Superior temporal gyrus (tissue), 1 donor: ENCODE results near the gene COL18A1.
A peak's percentile ranks its signal among the peaks of the same experiment; 100 is the strongest.

ENCODE experiments used
- DNase-seq: peaks from one replicate; pipeline ENCODE4 v3.0.0-alpha.2; 2016; ENCODE audit errors: extremely low spot score

The COL18A1 gene

DNA sequence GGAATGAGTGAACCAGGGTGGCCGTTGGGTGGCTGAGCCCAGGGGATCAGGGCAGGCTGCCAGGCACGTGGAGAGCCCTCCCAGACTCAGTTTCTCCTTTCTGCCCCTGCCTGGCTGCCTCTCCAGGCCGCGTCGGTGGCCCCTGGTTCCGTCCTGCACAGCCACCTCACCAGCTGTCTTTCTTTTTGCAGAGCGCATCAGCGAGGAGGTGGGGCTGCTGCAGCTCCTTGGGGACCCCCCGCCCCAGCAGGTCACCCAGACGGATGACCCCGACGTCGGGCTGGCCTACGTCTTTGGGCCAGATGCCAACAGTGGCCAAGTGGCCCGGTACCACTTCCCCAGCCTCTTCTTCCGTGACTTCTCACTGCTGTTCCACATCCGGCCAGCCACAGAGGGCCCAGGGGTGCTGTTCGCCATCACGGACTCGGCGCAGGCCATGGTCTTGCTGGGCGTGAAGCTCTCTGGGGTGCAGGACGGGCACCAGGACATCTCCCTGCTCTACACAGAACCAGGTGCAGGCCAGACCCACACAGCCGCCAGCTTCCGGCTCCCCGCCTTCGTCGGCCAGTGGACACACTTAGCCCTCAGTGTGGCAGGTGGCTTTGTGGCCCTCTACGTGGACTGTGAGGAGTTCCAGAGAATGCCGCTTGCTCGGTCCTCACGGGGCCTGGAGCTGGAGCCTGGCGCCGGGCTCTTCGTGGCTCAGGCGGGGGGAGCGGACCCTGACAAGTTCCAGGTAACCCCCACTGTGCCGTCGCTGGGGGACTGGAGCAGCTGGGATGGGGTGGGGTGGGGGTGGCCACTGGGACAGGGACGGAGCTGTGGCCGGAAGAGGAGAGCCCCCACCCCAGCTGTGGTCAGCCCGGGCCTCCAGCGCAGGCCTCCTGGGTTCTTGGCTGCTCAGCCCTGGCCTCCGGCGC is 63.3 kb downstream of the COL18A1 start:
- DNase-seq: no peak

DNA sequence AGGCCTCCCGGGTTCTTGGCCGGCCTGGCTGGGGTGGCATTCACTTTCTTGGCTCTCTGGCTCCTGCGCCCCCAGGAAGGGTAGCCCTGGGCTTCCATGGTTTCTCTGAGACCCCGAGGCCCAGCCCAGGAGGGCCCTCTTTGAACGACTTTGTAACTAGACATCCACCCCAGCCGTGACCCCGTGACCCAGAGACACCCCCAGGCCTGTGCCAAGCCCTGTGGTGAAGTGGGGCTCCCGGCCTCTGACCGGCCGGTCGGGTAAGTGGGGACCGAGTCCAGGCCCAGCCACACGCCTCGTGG is 64.0 kb downstream of the COL18A1 start:
- DNase-seq: no peak

DNA sequence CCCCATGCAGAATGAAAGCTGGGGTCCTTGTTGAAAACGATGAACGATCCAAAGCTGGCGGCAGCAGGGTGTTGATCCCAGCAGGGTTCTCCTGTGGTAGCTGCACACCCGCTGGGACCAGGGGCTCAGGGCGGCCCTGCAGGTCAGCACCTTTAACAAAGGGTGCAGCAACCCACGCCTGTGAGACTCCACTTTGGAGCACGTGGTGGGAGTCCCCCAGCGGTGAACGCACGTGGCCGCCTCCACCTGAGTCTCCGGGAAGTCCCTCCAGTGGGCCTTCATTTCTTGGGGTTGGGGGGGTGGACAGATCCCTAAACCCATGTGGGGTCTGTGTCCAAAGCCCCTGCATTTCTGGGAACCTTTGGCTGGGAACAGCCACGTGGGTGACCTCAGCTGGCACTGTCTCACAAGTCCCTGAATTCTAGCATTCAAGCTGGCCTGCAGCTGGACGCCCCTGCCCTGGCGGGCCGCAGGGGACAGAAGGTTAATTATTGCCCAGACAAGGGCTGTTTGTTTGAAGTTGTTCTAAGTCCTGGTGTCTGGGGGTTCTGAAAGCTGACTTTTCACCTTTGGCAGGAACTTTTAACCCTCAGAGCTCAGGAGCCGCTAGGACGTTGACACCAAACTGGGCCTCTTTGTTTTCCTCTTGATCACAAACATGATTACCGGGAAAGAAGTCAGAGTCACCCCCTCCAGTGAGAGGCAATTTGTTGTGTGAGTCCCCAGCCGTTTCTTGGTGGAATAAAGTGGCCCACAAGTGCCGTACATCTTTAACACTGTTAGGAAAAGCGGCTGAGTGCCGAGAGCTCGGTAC is 64.5 kb downstream of the COL18A1 start:
- DNase-seq: peak; percentile 86

DNA sequence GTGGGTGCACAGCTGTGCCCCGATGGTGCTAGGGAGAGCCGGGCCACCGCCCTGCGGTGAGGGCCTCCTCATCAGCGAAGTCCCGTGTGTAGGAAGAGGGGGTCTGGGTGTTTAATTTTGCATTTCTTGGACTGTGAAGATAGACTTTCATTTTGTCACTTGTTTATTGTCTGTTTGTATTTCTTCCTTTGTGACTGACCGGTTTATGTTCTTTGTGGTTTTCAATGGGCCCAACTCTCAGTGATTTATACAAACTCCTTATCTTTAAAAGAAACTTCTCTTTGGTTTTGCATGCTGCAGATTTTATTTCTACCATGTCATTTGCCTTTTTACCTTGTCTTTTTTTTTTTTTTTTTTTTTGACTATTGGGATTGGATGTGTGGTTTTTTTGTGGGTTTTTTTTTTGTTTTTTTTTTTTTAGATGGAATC is 65.1 kb downstream of the COL18A1 start:
- DNase-seq: peak; percentile 28

DNA sequence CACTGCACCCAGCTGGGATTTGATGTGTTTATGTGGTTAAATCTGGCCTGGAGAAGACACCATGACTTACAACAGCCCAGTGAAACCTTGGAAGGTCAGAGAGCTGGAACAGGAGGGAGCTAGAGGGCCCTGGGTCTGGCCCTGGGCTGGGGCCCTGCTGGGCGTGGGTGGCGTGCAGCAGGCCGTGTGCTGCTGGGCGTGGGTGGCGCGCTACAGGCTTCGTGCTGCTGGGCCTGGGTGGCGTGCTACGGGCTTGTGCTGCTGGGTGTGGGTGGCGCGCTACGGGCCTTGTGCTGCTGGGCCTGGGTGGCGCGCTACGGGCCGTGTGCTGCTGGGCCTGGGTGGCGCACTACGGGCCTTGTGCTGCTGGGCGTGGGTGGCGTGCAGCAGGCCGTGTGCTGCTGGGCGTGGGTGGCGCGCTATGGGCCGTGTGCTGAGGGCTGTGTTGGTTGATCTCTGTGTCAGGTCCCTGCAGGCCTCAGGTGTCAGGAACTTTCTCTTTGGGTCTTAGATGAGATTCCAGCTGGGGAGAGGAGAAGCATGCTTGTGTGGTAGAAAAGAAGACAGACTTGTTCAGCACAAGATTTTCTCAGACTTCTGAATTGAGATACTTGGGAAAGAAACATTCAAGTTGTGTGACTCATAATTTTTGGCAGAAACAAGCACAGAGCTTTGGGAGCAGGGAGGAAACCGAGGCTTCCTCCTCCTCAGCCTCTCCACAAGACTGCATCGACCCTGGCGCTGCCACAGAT is 66.0 kb downstream of the COL18A1 start:
- peak; percentile 44 for DNase-seq

DNA sequence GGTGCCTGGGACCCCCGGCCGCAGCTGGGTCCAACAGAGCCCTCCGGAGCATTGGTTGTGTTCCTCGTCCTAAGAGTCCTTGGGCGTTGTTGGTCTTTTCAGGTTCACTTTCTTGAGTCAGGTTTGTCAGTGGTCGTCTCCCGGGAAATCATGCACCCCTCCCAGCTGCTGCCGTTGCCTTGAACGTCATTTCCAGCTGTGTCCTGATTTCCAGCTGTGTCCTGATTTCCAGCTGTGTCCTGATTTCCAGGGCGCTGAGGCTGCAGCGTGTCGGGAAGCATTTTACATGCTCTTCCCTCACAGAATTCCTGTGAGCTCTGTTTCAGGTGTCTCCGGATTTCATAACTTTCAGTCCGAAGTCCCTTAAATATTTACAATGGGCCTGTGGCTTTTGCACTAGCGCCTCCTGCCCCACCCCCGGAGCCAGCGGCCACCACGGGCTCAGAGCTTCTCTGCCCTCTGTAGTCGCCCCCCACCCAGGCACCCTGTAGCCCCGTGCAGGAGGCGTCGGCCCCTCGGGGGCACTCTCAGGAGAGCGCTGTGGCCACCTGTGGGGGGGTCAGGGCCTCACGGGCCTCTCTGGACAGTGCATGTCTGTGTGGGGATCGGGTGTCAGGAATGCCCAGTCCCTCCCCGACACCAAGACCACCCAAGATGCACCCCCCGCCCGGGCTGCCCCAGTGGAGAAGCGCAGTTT is 66.7 kb downstream of the COL18A1 start:
- DNase-seq: no peak

DNA sequence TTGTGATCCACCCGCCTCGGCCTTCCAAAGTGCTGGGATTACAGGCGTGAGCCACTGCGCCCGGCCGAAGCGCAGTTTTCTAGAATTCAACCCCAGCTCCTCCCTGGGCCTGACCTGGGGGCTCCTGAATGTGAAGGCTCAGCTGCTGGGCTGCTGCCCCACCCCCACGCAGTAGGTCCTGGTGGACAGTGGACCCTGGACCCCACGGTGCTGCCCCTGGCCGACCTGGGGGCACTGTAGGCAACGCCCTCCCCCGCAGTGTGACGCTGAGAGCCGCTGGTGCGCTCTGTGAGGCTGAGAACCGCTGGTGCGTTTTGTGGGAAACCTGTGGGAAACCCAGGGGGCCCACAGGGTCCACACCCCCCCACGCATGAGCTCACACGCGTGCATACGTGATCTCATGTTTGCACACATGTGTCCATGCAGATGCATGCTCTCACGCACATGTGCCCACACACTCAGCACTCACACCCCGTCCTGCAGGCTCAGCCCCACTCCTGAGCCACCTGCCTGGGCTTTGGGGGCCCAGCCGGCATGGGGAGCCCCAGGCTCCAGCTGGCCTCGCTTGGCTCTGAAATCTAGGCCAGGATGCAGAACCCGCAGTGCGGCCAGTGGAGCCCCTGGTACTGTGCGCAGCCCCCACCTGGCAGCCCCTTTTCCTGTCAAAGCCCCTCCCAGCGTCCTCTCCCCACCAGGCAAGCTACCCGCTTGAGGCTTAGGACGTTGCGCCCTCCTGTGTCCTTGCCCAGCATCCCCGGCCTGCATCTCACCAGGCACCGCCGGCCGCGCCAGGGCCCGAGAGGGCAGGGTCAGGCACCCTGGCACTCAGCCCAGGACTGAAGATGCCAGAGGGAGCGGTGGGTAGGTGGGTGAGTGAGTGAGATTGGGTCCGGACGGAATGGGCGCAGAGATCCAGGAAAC is 67.7 kb downstream of the COL18A1 start:
- no peak for DNase-seq

DNA sequence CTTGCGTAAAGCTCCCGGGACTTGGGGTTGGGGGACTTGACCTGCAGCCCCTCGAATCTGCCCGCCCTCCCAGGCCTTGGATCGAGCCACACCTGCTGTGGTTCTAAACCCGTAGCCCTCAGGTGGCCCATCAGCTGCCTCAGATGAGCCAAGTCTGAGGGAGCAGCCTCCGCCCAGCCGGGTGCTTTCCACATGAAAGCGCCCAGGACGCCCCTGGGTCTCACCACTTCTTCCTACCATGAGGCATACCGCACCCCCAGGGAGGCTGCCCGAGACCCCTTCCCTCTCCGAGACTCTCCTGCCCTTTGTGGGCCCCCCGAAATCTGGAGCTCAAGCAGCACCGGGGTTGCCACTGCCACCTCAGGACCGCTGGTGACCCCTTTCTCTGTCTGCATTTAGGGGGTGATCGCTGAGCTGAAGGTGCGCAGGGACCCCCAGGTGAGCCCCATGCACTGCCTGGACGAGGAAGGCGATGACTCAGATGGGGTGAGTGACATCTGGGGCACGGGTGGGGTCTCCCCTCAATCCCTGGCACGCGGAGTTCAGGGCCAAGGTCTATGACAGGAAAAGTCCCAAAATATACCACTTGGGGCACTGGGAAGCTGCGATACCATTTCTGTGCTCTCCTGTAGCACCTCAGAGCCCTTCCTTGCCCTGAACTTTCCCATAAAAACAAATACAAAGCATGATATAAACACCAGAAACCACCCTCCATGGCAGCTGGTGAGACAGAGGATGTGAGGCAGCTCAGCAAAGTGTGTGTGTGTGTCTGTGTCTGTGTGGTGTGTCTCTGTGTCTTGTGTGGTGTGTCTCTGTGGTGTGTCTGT is 68.7 kb downstream of the COL18A1 start:
- no peak for DNase-seq

DNA sequence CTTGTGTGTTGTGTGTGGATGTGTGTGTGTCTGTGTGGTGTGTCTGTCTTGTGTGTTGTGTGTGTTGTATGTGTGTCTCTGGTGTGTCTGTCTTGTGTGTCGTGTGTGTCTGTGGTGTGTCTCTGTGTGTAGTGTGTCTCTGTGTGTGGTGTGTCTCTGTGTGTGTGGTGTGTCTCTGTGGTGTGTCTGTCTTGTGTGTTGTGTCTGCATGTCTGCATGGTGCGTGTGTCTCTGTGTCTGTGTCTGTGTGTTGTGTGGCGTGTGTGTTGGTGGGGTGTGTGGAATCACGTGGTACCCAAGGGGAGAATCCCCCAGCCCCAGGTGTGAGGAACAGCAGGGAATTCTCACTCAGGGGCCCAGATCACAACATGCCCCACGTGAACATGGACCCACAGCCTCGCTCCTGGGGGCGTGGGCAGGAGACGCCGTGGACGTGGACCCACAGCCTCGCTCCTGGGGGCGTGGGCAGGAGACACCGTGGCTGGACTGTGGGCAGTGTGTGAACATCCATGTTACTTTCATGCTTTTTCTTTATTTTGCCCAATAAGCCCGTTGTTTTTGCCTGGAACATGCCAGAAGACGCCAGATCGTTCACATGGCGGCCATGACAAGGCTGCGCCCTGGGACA is 69.5 kb downstream of the COL18A1 start:
- DNase-seq: no peak

DNA sequence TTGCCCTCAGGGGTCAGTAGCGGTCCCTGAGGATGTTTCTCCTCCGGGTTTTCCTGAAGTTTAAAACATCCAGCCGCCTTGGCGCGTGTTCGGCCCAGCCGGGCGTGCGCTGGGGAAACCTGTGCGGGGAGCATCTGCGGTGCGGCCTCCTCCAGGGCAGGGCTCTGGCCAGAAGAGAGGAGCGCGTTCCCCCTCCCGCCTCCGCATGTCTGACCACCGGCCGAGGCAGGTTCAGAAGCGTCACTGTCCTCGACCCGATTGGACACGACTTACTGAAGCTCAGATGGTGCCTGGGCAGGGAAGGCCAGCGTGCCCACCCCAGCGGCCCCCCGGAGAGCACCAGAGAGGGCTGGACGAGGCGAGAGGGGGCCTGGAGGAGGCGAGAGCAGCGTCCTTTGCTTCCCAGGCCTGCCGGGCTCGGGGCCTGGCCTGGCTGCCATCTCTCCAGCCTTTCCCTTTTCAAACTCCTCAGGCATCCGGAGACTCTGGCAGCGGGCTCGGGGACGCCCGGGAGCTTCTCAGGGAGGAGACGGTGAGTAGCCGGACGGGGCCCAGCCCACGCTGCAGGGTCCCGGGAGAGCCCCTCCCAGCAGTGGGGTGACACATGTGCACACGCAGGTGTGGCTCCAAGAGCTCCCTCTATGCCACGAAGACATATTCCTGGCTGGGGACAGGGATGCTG is 70.2 kb downstream of the COL18A1 start:
- DNase-seq: no peak

DNA sequence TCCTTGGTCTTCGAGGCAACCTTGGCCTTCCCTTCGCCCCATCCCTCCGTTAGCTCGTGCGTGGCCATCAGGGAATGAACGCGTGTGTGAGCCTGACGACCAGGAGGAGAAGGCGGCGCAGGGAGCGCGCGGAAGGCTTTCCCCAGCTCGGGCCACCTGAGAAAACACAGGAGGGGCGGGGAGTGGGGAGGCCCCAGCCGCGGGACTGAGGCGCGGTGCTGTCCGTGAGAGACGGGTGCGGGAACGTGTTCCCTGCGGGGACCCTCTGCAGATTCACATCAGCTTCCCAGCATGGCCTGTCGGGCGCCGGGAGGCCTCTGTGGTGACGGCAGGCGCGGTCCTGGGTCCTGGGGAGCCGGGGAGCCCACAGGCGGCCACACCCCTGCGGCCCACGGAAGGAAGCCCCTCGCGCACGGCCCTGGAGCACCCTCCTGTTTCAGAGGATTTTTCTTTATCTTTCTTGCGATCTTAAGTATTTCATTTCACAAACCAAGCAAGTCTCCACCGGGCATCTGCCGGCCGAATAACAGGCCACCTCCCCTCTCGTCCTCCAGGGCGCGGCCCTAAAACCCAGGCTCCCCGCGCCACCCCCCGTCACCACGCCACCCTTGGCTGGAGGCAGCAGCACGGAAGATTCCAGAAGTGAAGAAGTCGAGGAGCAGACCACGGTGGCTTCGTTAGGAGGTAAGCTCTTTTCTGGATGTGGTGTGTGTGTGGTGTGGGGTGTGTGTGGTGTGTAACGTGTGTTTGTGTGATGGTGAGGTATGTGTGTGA is 71.0 kb downstream of the COL18A1 start:
- DNase-seq: no peak

DNA sequence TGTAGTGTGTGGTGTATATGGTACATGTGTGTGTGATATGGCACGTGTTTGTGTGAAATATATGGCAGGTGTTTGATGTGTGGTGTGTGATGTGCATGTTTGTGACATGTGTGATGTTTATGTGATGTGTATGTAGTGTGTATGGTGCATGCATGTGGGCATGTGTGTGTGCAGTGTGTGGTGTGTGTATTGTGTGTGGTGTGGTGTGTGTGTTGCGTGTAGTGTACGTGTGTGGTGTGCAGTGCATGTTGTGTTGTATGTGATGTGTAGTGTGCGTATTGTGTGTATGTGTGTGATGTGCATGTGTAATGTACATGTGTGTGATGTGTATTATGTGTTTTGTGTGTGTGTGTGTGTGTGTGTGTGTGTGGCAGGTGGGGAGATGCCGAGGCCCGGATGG is 71.6 kb downstream of the COL18A1 start:
- DNase-seq: no peak

DNA sequence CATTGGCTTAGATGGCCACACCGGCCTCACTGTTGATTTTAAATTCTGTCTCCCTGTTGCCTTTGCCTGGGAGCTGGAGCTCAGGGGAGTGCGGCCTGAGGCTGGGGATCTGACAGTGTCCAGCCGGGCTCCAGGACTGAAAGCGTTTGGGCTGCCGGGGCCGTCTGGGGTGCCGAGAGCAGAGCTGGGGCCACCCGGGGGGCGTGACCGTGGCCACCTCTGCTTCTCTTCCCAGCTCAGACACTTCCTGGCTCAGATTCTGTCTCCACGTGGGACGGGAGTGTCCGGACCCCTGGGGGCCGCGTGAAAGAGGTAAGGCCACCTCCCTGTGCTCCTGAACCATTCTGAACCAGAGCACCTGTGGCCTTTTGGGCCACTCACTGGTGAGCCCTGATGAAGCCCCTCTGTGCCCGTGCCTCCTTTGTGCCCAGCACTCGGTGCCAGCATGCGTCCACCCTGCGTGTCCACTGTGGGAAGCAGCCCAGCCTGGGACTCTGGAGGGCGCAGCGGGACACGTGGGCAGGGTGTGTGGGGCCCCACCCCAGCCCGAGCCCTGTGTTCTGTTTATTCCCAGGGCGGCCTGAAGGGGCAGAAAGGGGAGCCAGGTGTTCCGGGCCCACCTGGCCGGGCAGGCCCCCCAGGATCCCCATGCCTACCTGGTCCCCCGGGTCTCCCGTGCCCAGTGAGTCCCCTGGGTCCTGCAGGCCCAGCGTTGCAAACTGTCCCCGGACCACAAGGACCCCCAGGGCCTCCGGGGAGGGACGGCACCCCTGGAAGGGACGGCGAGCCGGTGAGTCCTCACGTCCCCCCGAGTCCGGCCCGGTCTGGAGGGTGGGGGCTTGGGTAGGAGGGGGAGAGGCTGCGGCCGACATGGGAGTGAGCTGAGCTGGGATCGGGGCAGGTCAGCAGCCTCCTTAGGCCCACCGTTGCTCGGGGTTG is 72.5 kb downstream of the COL18A1 start:
- no peak for DNase-seq

DNA sequence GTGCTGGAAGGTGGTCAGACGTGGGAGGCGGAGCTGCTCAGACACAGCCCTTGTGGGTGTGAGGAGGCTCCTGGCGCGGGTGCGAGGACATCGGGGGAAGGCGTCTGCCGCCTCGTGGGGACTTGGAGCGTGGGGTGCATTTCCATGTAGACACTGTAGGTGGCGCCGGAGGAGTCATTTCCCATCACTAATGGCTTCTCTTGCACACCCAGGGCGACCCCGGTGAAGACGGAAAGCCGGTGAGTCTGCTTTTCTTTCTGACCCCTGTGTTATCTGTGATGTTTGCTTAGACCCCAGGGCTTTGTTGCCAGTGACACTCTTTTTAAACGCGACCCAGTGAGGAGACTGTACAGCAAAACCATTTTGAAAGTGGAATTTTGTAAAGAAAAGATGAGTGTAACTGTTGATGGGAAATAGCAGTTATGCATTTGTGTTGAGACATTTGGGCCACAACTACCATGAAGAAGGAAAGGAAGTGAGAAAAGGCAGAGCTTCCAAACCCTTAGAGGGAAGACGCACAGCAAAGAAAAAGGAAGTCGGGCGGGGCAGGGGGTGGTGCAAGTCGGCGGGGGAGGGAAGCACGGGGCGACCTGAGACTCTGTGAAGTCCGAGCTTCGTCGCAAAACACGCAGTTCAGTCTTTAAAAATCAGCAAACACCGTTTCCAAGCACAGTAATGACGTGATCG is 73.3 kb downstream of the COL18A1 start:
- DNase-seq: peak; percentile 78

DNA sequence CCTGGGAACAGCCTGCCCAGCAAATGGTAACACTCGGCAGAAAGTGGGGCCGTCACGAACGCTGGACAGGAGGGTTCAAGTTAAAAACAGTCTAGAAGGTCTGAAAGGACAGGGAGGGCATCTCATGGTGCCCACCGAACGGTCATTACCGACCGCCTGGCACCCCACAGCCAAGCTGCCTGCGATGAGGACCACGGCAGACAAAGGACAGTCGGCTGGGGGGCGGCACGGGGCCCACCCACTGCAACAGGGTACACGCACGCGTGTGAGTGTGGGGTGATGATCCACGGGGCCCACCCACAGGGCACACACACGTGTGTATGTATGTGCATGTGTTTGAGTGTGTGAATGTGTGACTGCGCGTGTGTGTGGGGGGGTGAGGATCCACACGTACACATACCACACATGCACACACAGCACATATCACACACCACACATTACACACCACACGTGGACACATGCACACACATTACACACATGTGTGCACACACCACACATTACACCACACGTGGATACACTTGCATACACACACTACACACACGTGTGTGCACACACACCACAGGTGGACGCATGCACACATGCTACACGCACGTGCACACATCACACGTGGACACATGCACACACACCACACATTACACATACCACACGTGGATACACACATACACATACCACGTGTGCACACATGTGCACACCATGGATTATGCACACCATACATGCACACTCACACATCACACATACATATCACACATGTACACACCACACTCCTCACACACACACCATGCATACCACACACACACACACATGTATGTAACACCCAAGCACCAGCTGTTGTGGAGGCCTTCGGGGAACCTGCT is 74.1 kb downstream of the COL18A1 start:
- no peak for DNase-seq
